GM10847 (cell line): ENCODE data around the gene SPRING1.

Source experiments
- POLR2A ChIP-seq: IDR thresholded peaks from 2 replicates; pipeline ENCODE4 v1.6.1; 2011; ENCODE audit not compliant: insufficient read length; ENCODE audit errors: extremely low read depth

The SPRING1 gene

DNA sequence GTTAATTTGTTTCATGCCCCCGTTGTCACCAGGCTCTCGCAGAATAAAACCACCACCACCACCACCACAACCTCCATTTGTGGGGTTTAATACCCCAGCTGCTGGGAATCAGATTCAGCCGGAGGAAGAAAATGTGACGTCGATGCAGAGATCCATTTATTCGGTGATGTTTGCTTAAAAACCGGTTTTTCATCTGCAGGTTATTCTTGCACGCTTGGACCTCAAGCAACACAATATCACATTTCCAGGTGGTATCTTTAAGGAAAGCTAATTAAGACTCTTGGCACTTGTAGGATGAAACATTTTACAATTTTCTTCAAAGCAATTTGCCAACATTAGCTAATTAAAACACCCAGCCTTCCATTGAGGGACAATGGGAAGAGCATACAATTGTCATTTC lies 39.8 kb downstream of the SPRING1 start:
- TF ChIP-seq POLR2A = no peak

DNA sequence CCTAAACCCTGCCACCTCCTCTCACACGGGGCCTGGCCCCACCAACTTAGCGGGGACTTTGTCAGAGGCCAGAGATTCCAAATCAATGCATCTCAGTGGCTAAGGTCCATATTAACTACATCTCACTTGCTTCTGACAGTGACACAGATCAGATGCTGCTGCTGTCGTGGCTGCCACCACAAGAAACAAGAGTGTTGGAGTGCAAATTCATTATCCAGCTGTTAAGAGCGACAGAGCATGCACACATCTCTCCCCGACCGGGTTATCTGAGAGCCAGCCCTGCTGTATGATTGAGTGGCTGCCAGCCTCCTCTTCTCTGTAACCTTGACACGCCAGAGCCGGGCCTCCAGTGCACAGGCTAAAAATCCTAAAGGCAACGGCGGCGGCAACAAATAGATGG lies 40.2 kb downstream of the SPRING1 start:
- no peak for TF ChIP-seq POLR2A

DNA sequence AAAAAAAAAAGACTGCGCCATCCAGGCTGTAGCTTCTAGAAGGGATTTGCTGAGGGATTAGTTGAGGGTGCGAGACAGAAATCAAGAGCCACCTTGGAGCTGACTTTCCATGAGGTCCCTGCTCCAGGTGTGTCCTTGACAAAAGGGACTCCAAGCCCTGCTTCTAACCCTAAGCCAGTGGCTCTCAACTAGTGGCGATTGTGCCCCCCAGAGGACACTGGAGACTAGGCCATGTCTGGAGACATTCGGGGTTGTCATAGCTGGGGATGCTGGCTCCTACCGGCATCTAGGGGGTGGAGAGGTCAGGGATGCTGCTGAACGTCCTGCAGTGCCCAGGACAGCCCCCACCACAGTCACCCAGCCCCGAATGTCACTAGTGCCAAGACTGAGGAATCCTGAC lies 40.6 kb downstream of the SPRING1 start:
- no peak for TF ChIP-seq POLR2A

DNA sequence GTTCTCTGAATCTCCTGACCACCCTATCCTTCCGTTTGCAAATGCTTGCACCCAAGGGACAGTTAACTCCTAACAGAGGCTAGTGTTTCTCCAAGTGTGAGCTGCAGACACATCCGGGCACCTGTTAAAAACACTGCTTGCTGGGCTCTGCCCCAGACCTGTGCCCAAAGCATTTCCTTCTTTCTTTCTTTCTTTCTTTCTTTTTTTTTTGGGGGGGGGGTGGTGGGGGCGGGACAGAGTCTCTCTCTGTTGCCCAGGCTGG lies 42.5 kb downstream of the SPRING1 start:
- no peak for TF ChIP-seq POLR2A

DNA sequence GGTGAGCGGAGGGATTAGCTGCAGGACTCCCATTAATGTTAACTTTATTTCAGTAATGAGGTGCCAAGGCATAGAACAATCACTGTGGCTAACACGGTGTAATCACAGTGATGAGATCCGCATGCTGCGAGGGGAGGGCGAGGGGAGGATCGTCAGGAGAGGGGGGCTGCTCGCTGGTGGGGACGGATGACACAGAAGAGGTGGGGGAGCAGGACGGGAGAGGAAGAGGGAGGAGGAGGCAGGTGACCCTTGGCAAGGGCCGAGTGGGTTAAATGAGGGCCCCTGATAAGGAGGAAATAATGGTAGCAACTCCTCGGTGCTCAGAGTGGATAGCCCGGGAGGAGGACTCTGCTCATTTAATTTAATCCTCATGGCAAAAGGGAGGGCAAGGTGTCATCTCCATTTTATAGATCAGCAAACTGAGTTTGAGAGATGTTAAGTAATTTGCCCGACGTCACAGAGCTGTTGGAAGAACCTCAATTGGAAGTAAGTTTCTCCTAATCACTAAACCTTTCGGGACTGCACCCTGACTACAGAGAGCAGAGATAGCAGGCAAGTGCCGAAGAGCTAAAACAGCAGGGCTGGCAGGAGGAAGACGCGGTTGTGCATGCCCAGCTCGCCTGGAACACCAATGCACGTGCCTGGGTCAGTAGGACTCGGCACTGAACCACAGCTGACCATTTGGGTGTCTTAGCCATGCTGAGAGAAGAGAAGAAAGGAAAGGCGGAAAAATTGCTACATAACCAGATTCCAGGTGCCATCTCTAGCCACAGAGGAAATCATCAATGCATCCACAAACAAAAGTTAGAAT lies 43.0 kb downstream of the SPRING1 start:
- TF ChIP-seq POLR2A = no peak

DNA sequence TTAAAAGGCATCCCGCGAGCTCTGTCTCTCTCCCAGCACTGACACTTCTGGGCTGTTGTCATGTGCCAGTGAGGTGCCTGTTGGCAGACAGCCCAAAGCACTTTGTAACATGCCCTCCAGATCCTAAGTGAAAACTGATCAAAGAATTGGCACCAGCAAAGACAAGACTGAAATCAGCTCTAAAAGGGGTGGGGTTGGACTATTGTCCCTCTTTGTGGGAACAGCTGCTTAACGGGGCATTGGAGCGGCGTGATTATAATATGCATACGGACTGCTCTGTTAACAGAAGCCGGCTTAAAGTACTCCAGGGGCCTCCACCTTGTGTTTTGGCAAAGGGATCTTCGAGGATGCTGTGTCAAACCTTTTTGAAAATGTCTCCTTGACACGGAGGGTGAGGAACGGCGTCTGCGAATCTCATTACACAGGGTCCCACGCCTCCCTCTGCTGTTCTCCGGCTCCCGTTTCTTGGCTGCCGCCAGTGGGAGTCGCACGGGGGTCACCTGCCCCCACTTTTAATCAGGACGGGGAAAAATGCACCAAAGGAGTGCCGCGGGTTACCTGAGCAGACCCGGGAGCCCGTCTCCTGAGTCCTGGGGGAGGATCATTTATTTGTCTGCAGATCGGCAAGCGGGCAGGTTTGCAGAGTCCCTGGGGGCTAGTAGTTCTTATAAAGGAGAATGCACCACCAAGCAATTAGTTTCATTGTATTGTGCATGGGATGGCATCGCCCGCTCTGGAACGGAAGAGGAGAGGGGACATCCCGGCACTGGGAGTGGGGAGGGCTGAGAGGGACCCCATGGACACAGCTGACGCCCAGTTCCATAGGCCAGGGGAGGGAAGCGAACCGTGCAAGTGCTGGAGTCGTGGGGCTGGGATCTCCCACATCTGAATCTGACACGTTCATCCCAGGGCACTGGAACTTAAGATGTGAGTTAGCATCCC lies 44.3 kb downstream of the SPRING1 start:
- no peak for TF ChIP-seq POLR2A

DNA sequence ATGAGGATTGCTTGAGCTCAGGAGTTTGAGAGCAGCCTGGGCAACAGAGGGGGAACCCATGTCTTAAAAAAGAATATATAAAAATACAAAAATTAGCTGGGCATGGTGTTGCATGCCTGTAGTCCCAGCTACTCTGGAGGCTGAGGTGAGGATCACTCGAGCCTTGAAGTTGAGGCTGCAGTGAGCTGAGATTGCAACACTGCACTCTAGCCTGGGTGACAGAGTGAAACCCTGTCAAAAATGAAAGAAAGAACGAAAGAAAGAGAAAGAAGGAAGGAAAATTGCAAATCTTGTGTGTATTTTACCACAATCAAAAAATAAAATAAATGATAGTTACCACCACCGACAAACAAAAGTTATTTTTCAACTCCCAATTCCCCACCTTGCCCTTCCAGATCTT lies 45.3 kb downstream of the SPRING1 start:
- TF ChIP-seq POLR2A = no peak

DNA sequence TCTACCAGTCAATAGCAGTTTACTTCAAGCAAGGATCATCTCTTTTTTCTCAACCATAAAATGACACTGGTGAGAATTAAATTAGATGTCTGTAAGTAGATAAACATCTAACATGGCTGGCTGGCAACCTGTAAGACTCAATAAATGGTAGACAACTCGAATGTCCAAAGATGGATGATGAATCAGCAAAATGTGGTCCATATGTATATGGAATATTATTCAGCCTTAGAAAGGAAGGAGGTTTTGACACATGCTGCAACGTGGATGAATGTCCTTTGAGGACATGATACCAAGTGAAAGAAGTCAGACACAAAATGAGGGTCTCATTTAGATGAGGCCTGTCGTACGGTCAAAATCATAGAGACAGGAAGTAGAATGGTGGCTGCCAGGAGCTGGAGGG lies 46.2 kb downstream of the SPRING1 start:
- TF ChIP-seq POLR2A = no peak

DNA sequence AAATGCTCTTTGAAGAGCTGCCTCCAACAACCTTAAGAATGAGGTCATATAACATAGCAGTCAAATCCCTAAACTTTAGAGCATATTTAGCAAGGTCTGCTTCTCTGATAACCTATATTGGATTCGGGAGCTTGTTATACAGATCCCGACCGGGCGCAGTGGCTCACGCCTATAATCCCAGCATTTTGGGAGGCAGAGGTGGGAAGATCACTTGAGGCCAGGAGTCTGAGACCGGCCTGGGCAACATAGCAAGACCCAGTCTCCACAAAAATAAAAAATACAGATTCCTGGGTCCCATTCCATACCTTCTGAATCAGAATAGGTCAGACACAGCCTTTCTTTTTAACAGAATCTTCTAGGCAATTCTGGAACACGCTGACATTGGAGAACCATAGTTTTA lies 46.7 kb downstream of the SPRING1 start:
- no peak for TF ChIP-seq POLR2A

DNA sequence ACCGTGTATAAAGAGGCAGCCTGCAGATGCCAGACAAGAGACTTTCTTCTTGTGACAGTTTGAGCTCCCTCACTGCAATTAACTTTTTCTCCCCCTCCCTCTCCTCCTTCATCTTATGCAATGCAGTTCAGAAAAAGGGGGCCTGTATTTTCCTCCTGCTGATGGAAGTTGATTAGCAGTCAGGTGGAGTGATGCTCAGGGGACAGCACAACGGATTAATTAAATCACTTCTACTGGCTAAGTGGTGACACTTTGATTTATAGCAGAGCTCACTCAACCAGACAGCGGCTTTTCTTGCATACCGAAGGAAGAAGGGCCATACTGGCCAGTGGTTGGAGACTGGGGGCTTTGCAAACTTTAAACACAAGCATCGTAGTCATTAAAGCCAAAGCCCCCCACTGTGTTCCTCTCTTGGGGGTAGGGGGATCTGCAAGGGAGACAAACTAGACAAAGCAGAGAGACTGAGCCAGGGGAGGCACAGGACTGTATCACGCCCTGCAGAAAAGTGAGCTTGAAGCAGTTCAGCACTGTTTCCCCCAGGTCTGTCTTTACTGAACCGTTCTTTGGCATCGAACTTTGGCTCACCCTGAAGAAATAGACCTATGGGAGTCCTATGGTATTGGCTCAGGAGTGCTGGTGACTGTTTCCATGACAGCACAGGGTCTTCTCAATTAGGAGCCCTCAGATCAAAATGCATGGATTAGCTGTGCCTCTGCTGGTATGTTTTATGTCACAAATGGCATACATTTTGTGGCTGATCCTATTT lies 47.7 kb downstream of the SPRING1 start:
- TF ChIP-seq POLR2A = no peak

DNA sequence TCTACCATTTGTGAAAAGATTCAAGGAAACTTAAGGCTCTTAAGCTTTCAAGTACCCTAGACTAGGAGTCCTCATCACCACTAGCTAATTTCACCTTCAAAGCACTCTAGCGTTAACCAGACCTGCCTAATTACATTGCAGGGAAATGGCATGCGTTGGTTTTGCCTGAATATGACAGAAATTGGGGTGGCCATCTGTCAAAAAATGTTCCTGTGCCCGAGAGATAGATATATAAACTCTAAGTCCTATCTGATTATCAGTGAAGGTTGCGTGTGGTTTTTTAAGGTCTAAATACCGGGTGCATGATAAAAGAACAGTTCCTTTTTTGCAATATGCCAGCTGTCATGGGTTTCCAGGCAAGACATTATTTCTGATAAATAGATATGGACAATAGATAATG lies 48.3 kb downstream of the SPRING1 start:
- TF ChIP-seq POLR2A = no peak
